ENCODE data around the gene STX16.

- TF ChIP-seq POLR2A (IDR thresholded peaks at IDR 0.05) (no peak), CTCF (IDR thresholded peaks at IDR 0.05 in 4 of 5, conservative IDR thresholded peaks at IDR 0.05 in 1 of 5) (no peak)
These were observed 10.6 kb upstream of the STX16 start for GRCh38 chr20:58640446-58640845.
